B cell (primary cell): ENCODE results near the gene ABCC5.

ENCODE experiments used
- CTCF ChIP-seq: fragments of 200-600 bp; IDR thresholded peaks from one replicate; pipeline ENCODE4 v1.8.0; 2022; ENCODE audit warnings: antibody characterized with exemption, mild to moderate bottlenecking
- EZH2 ChIP-seq: IDR thresholded peaks from 2 replicates; pipeline ENCODE4 v1.6.1; 2012; ENCODE audit warnings: borderline replicate concordance, low read depth, mild to moderate bottlenecking, moderate library complexity, low read length; ENCODE audit not compliant: insufficient read depth, poor library complexity, severe bottlenecking

- no peak for TF ChIP-seq CTCF
- TF ChIP-seq EZH2: no peak
These were observed 106.6 kb downstream of the ABCC5 start for GRCh38 chr3:183911087-183911486.
